Fibroblast of mammary gland (primary cell): Measurements from ENCODE around the gene TYMP.

Experiments
- DNase-seq: peaks from one replicate; pipeline ENCODE4 v3.0.0-alpha.2; 2010; ENCODE audit warnings: low read depth
- H3K4me3 ChIP-seq: 2 replicates; pipeline ENCODE4 v1.5.1; 2011; ENCODE audit warnings: low read depth, mild to moderate bottlenecking, low read length, moderate library complexity; ENCODE audit not compliant: control insufficient read depth
- CTCF ChIP-seq: conservative IDR thresholded peaks from 2 replicates; pipeline ENCODE4 v1.5.1; 2011; ENCODE audit warnings: low read depth, low read length, inconsistent platforms; ENCODE audit not compliant: control insufficient read depth, insufficient read depth

Gene TYMP

GRCh38 chr22:50489363-50490243 is 40.2 kb downstream of the TYMP start:
- DNase-seq = no peak
- H3K4me3 ChIP-seq = no peak overlapping the region
- no peak for TF ChIP-seq CTCF

- TF ChIP-seq CTCF = no peak
- no peak overlapping the region for H3K4me3 ChIP-seq
- no peak for DNase-seq
Observed at GRCh38 chr22:50488886-50489285, 40.9 kb downstream of the TYMP start.

- no peak overlapping the region for H3K4me3 ChIP-seq
- no peak for DNase-seq
- no peak for TF ChIP-seq CTCF
Observed at GRCh38 chr22:50488006-50488677, 41.7 kb downstream of the TYMP start.

GRCh38 chr22:50487290-50488005 is 42.4 kb downstream of the TYMP start:
- DNase-seq = no peak
- no peak overlapping the region for H3K4me3 ChIP-seq
- no peak for TF ChIP-seq CTCF

- TF ChIP-seq CTCF = no peak
- H3K4me3 ChIP-seq = no peak within 1 kb of the TSS
- DNase-seq = no peak
Observed at GRCh38 chr22:50486561-50487289, 43.1 kb downstream of the TYMP start, which contains the start of gene MIOX. Gene MIOX, plus strand, starts transcription at chr22:50486859. Its CDS starts 39 bp downstream, at chr22:50486898.
